Activated CD4-positive, CD25-positive, alpha-beta regulatory T cell treated with anti-CD3 and anti-CD28 coated beads, Interleukin-2, amount 50 U/mL, for 24 hours (primary cell): ENCODE results near the gene PPIL1.

Source experiments
- ATAC-seq, 2 donors: fragments of 150-1000 bp; cut with Tn5 transposase; one replicate each; pipeline ENCODE4 v1.10.0; 2021; ENCODE audit warnings: mild to moderate bottlenecking in 1 of 2, moderate library complexity in 1 of 2

The PPIL1 gene

GRCh38 chr6:36834576-36835341, 39.8 kb downstream of the PPIL1 start:
- no peak for ATAC-seq

- no peak for ATAC-seq
These were observed 41.3 kb downstream of the PPIL1 start for GRCh38 chr6:36833182-36833789.

GRCh38 chr6:36832313-36832712, 42.3 kb downstream of the PPIL1 start:
- ATAC-seq = no peak

- ATAC-seq = no peak
These were observed 44.0 kb downstream of the PPIL1 start for GRCh38 chr6:36830577-36830976.

- ATAC-seq = no peak
These were observed 44.6 kb downstream of the PPIL1 start for GRCh38 chr6:36829919-36830544.

- no peak for ATAC-seq
These were observed 47.1 kb downstream of the PPIL1 start for GRCh38 chr6:36827261-36828079.

GRCh38 chr6:36826520-36827227, 47.9 kb downstream of the PPIL1 start:
- ATAC-seq = no peak

- no peak for ATAC-seq
These were observed 48.6 kb downstream of the PPIL1 start for GRCh38 chr6:36825994-36826393.

GRCh38 chr6:36825452-36825851, 49.2 kb downstream of the PPIL1 start:
- no peak for ATAC-seq

GRCh38 chr6:36824253-36824652, 50.4 kb downstream of the PPIL1 start:
- no peak for ATAC-seq

- ATAC-seq = no peak
These were observed 51.0 kb downstream of the PPIL1 start for GRCh38 chr6:36823421-36824096.

- no peak for ATAC-seq
These were observed 51.9 kb downstream of the PPIL1 start for GRCh38 chr6:36822506-36823269.

- ATAC-seq = no peak
These were observed 52.8 kb downstream of the PPIL1 start for GRCh38 chr6:36821581-36822335.

GRCh38 chr6:36820700-36821580, 53.7 kb downstream of the PPIL1 start:
- no peak for ATAC-seq

- no peak for ATAC-seq
These were observed 55.8 kb downstream of the PPIL1 start for GRCh38 chr6:36818756-36819155.

GRCh38 chr6:36817847-36818246, 56.8 kb downstream of the PPIL1 start:
- ATAC-seq = no peak

- ATAC-seq = no peak
These were observed 57.3 kb downstream of the PPIL1 start for GRCh38 chr6:36817176-36817817.

GRCh38 chr6:36815962-36816735, 58.5 kb downstream of the PPIL1 start:
- no peak for ATAC-seq
